OCI-LY1 (cell line): ENCODE data around the gene DEFB121.

ENCODE experiments used
- EZH2 ChIP-seq: fragments of 200-600 bp; sonication (generic), shearing (Covaris generic); IDR thresholded peaks from 2 replicates; pipeline ENCODE4 v1.8.0; 2017; ENCODE audit warnings: borderline replicate concordance, mixed run types, mild to moderate bottlenecking, antibody characterized with exemption, low read length, moderate library complexity, mixed read lengths
- TF ChIP-seq, protein P1 (sequence below): fragments of 200-600 bp; sonication (generic), shearing (Covaris generic); IDR thresholded peaks from 2 replicates; pipeline ENCODE4 v1.5.1; 2017; ENCODE audit warnings: mild to moderate bottlenecking, antibody characterized with exemption, low read length, moderate library complexity, mixed read lengths

DNA sequence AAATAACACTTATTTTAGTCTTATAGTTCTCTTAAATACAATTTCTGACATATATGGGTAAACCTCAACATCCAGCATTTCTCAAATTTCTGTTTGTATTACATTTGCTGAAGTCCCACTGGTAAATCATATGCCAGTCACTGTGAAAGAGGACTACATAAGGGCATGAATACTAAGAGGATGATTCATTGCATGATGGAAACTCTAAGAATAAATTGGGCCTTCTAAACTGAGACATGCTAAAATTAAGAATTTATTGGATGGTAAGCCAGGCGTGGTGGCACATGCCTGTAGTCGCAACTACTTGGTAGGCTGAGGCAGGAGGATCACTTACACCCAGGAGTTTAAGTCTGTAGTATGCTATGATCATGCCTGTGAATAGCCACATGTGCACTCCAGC is 46.6 kb upstream of the DEFB121 start:
- TF ChIP-seq, protein P1, sequence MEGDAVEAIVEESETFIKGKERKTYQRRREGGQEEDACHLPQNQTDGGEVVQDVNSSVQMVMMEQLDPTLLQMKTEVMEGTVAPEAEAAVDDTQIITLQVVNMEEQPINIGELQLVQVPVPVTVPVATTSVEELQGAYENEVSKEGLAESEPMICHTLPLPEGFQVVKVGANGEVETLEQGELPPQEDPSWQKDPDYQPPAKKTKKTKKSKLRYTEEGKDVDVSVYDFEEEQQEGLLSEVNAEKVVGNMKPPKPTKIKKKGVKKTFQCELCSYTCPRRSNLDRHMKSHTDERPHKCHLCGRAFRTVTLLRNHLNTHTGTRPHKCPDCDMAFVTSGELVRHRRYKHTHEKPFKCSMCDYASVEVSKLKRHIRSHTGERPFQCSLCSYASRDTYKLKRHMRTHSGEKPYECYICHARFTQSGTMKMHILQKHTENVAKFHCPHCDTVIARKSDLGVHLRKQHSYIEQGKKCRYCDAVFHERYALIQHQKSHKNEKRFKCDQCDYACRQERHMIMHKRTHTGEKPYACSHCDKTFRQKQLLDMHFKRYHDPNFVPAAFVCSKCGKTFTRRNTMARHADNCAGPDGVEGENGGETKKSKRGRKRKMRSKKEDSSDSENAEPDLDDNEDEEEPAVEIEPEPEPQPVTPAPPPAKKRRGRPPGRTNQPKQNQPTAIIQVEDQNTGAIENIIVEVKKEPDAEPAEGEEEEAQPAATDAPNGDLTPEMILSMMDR: no peak
- no peak for TF ChIP-seq EZH2
